ENCODE data around the gene ELF5.

Gene ELF5

DNA sequence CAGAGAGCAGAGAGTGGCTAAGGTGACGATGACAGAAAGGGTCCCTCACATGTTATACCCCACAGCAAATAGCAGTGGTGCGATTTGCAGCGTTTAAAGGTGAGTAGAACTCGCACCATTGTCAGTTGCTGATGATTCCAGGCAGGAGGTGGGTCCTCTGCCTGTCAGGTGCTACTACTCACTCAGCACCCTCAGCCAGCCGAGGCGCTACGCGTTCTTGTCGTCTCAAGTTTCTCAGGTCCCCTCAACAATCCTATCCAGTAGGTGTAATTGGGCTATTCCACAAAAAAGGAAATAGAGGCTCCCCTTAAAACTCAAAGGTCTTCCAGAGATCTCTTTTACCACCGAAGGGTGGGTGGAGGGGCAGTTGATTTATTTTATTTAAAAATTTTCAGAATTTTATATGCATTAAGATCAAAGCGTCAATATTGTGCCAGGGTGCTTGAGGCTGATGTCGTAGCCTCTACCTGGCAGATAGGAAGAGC lies 18.3 kb downstream of the ELF5 start:
- DNase-seq (ENCODE audit: low read depth, low spot score), result no peak
- no peak overlapping the region for H3K27ac ChIP-seq

DNA sequence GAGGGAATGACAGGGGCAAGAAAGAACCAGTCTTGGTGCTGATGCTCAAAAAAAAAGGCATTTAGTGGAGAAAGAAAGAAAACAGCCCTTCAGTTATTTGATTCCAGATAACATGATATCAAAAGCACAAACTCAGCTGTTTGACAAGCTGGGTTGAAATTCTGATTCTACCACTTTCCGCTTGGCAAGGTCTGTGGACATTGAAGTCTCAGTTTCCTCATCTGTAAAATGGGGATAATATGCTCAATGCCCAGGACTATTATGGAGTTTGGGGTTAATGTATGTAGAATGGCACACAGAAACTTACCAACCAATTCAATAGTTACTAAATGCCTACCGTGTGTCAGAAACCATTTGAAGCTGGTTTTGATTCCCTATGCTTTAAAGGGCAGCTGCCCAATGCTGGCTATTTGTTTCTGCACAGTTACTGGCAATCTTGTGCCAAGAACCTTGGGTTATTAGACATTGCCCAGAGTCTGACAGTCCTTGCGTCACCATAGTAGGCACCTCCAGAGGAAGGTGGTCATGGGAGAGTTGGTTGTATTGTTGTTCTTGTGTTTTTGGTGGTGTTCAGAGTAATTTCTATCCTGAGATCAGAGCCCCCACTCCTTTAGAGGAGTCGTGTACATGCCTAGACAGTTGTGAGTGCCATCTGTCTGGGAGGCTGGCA lies 19.5 kb downstream of the ELF5 start:
- DNase-seq (ENCODE audit: low read depth, low spot score), result no peak
- H3K27ac ChIP-seq, result no peak overlapping the region

DNA sequence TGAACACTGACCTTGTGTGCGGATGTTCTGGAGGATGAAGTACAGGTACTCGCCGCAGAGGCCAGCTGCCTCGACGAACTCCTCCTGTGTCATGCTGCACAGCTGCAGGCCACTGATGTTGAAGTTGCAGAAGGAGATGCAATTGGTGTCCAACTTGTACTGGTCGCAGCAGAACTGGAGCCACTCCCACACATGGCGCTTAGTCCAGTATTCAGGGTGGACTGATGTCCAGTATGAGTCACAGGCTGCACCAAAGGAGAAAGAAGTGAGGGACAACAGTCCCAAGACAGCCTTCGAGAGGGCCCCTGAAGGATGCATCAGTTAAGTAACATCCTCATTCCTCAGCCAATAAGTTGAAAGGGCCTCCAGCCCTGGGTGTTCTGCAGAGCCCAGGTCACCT lies 20.1 kb downstream of the ELF5 start:
- DNase-seq (ENCODE audit: low read depth, low spot score), result no peak

DNA sequence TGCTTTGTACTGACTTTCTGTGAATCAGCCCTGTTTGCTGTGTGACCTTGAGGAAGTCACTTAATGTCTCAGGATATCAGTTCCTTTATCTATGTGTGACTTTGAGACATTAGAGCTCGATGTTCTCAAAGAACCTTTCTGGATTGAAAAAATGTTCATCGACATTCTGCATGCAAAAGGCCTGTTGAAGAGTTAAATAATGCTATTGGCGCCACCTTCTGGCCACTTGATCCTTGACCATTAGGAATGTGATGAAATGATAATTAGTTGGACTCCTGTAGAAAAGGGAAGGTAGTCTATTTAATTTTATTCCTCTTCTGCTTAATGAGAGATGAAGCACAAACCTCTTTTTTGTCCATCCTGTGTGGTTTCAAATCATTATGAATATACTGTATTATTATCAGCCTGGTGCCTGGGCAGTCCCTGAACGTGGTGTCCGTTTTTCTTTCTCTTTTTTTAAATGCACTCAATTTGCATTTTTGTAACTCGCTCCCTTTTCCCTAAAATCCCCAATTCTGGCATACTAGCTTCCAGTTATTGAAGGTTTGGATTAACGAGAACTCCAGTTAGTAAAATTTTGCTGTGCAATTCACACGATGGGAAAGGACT lies 20.7 kb downstream of the ELF5 start:
- no peak for DNase-seq (ENCODE audit: low read depth, low spot score)
- no peak overlapping the region for H3K27ac ChIP-seq

More for the DNA sequence above, 20.1 kb downstream of the ELF5 start:
- H3K27ac ChIP-seq, result no peak overlapping the region

DNA sequence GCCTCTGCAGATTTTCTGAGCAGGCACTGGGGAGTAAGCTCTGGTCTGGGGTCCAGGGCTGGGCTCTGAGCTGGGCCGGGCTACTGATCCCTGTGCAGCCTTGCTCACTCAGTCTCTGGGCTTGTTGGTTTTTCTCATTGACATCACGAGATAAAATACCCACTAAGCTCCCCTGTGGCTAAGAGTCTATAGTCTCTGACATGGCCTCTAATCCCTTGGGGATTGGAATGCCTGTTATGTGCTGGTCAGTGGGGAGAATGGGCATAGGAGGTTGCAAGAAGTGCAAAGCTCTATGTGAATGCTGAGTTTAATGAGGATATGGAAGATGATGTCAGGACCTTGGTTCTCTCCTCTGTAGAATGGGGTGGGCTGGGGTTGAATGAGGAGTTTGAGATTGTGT lies 23.3 kb downstream of the ELF5 start:
- H3K27ac ChIP-seq, result no peak overlapping the region
- no peak for DNase-seq (ENCODE audit: low read depth, low spot score)

DNA sequence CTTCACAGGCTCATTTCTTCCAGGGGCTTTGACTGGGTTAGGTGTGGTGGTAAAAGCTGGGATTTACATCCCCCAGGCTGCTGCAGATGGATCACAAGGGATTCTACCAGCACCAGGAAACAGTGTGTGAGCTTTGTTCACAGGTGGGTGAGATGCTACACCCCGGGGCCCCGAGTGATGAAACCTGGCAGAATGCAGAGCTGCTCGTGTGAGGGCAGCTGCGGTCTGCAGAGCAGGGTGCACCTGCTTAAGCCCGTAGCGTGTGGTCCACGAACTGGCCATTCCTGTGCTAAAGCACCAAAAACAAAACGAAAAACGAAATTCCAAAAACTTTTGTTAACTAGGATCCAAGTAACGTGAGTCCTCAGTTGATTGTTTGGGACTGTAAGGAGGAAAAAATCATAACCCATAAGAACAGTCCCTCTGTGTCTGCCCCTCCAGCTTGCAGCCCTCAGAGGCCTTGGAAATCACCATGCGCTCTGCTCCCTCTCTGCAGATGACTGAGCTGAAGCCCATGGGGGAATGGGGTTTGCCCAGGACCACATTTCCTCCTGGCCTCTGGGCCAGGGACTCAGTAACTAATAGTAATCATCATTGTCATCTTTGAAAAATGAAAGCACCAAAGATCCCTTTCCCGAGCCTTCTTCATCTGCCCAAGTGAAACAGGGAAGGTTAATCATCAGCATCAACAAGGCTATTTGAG lies 24.6 kb downstream of the ELF5 start:
- H3K27ac ChIP-seq, result no peak overlapping the region
- DNase-seq (ENCODE audit: low read depth, low spot score), result no peak

DNA sequence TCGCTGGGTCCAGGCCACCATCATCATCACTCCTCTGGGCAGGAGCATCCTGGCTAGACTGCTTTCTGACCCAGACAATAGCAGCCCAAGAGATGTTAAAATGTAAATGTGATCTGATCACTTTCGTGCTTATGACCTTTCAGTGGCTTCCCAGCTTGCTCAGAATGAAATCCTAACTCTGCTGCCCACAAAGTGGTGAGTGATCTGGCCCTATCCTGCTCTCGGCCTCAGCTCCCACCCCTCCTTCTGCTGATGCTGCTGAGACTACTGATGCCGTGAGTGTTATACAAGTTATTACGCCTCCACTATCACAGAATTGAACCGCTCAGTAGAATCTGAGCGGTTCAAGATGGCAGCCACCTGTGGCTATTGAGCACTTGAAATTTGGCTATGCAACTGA lies 26.2 kb downstream of the ELF5 start:
- DNase-seq (ENCODE audit: low read depth, low spot score), result no peak
- no peak overlapping the region for H3K27ac ChIP-seq

DNA sequence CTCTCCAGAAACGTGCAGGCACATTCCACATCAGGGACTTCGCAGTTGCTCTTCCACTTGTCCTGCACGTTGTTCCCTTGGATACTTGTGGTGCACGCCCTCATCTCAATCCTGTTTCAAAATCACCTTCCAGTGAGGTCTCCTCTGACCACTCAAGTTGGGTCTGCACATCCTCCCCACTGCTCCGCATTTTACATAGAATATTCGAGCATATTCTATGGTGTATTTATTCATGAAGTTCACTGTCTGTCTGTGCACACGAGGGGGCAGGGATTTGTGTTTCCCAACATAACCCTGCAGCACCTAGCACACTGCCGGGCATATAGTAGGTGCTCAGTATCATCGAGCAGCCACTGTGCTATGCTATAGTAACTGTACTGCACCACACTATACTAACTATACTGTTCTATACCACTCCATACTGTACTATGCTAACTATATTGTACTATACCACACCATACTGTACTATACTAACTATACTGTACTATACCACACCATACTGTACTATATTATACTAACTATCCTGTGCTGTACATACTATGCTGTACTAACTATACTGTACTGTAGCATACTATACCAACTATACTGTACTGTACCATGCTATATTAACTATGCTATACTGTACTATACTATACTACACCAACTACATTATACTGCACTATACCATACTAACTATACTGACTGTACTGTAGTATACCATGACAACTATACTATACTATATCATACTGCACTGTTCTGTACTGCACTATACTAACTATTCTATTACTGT lies 30.3 kb downstream of the ELF5 start:
- no peak overlapping the region for H3K27ac ChIP-seq
- no peak for DNase-seq (ENCODE audit: low read depth, low spot score)

DNA sequence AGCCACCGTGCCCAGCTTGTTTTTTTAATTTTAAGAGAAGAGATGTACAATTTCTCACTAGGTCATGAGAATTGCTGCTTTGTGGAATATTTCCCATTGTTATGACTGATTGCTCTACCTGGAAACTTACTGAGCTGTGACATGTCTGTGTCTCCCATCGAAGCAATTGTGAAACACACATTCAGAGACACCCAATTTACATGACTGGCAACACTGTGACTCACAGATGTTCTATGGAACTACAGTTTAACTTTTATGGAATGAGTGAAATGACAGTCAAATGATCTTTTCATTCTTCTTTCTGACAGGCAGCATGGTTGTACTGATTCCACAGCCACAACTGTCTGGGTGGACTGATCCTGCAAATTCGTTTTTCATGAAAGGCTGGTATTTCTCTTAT lies 32.3 kb downstream of the ELF5 start:
- H3K27ac ChIP-seq, result no peak overlapping the region
- DNase-seq (ENCODE audit: low read depth, low spot score), result peak; percentile 31

DNA sequence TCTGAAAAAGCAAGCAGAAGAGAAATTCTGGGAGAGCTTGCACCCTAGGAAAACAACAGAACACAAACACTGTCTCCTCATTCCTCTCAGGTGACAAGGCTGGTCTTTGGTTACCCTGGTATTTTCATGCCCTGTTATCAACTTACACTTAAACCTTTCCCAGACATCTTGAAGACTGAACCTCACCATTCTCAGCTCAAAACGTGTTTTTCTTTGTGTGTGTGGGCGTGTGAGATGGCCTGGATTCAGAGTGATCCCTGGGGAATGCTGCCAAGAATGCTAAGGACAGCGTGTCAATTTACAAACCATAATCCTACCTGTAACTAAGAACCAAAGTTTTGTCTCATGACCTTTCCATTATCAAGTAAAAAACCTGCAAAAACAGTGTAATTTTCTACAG lies 33.3 kb downstream of the ELF5 start:
- DNase-seq (ENCODE audit: low read depth, low spot score), result no peak

DNA sequence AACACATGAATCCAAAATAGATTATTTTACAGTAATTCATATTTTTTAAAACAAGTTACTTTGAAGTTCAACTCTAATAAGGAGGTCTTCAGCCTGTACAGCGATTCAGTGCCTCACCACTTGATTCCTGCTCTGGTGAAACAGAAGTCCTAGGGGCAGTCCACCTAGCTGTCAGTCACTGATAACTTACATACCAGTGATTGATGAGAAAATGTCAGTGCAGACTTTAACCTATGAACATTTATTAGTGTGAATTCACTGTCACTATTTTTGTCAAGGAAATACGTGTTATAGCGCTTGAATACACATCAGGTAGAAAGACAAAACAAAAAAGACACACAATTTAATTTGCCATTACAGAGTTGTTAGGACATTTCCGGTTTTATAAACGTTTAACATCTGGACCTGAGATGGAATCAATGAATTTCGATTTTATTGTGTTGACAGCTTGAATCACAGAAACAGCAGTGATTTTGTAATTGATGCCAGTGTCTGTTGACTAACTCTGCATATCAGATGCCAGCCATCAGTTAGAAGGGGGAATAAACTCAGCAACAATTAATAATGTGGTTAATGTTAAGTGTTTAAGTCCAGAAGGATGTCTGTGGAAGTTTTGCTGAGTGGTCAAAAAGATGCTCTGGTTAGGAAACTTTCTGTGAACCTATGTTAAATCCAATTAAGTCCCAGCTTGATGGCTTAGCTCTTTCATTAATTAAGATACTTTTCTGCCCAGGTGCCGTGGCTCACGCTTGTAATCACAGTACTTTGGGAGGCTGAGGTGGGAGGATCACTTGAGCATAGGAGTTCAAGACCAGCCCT lies 34.5 kb downstream of the ELF5 start:
- DNase-seq (ENCODE audit: low read depth, low spot score), result no peak
- no peak overlapping the region for H3K27ac ChIP-seq

More for the DNA sequence above, 33.3 kb downstream of the ELF5 start:
- no peak overlapping the region for H3K27ac ChIP-seq

DNA sequence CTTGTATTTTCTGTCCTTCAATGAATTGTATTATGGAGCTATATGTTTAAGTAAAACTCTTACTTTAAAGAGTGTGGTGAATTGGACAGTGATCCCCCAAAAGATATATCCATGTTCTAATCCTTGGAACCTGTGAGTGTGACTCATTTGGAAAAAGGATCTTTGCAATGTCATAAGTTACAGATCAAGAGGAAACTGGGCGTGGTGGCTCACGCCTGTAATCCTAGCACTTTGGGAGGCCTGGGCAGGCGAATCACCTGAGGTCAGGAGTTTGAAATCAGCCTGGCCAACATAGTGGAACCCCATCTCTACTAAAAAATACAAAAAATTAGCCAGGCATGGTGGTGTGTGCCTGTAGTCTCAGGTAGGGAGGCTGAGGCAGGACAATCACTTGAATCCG lies 36.7 kb downstream of the ELF5 start:
- no peak for DNase-seq (ENCODE audit: low read depth, low spot score)
- H3K27ac ChIP-seq, result no peak overlapping the region

DNA sequence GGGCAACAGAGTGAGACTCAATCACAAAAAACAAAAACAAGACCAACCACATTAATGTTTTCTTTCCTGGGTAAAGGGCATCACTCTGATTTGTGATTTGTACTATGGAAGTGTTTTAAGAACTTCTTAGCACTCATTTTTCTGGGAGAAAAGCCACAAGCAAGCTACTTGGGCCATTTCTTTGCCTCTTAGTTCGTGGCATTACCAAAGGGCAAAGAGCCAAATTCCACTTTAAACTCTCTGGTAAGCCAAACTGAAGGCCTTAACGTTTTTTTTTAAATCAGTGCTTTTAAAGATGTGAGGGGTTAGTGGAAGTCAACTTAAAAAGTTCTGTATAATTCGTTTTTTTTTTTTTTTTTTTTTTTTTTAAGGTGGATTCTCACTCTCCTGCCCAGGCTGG lies 37.9 kb downstream of the ELF5 start:
- DNase-seq (ENCODE audit: low read depth, low spot score), result no peak
- no peak overlapping the region for H3K27ac ChIP-seq

DNA sequence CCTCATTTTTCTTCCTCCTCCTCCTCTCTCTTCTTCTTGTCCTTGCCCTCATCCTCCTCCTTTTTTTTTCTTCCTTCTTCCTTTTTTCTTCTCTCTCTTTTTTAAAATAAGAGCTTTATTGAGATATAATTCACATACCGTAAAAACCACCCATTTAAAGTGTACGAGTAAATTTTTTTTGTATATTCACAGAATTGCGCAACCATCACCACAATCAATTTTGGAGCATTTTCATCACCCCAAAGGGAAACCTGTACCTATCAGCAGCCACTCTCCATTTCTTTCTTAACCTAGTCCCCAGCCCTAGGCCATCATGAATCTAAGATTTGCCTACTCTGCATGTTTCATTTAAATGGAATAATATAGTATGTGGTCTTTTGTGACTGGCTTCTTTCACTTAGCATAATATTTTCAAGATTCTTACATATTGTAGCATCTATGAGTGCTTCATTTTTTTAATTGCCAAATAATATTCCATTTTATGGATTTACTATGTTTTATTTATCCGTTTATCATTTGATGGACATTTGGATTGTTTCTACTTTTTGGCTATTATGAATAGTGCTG lies 39.9 kb downstream of the ELF5 start:
- H3K27ac ChIP-seq, result no peak overlapping the region
- no peak for DNase-seq (ENCODE audit: low read depth, low spot score)

DNA sequence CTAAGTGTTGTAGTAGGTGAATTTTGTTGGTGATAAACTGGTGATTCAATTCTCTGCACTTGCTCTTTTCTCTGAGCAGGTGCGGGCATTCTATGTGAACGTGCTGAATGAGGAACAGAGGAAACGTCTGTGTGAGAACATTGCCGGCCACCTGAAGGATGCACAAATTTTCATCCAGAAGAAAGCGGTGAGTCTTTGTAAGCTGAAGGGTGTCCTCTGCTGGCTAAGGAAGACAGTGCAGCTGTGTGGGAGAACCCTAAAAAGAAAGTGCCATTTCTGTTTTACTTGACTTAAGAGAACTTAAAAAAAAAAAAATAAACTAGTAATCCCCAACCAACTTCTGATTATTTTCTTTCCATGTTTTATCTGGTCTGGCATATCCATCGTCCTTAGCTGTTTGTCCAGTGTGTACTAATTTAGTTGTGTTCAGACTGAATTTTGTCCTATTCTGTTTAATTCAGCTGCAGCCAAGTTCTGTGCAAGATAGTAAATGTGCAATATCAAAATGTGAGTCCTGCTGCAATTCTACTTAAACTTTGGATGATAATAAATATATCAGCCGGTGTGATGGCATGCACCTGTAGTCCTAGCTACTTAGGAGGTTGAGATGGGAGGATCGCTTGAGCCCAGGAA lies 45.3 kb downstream of the ELF5 start:
- no peak overlapping the region for H3K27ac ChIP-seq
- DNase-seq (ENCODE audit: low read depth, low spot score), result no peak

DNA sequence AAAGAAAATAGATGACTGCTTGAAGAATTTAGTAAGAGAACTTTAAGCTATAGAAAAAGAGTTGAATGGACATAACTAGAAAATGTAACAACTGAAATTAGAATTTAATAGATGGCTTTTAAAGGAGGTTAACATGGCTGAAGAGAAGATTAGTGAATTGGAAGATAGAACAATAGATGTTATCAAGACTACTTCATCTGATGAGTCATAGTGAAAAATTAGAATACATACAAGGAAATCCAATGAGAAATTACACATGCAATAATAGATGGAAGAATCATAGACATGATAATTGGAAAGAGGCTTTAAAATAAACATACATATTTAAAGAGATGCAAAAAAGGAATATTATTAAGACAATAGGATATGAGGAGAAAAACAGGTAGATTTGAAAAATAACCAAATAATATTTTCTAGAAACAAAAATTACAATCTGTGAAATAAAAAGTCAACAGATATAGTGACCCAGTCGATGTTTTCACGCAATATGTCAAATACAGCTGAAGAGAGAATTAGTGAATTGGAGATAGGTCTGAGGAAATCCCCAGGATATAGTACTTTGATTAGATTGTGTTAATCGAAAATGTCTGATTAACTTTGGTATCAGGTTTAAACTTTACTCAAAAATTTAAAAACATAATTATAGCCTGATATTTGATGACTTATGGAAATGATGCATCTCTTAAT lies 46.6 kb downstream of the ELF5 start:
- no peak overlapping the region for H3K27ac ChIP-seq
- no peak for DNase-seq (ENCODE audit: low read depth, low spot score)

DNA sequence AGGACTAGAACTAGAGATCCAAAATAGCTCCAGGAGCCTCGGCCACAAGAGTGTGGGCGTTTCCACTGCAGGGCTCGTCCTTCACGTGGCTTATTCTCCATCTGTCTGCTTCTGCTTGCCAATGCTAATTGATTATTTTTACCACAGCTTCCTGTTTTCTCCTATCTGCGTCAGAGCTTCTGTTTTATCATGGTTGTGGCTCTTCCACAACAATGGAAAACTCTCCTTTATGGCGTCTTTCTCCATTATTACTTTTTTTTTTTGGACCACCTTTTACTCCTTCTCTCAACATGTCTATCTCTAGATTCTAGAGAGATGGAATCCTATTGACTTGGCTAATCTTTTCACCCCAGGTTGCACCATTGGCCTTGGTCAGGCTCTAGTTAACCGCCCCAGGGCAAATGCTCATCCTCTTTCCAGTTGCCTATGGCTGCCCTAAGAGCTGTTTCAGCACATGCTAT lies 49.0 kb downstream of the ELF5 start:
- no peak overlapping the region for H3K27ac ChIP-seq

DNA sequence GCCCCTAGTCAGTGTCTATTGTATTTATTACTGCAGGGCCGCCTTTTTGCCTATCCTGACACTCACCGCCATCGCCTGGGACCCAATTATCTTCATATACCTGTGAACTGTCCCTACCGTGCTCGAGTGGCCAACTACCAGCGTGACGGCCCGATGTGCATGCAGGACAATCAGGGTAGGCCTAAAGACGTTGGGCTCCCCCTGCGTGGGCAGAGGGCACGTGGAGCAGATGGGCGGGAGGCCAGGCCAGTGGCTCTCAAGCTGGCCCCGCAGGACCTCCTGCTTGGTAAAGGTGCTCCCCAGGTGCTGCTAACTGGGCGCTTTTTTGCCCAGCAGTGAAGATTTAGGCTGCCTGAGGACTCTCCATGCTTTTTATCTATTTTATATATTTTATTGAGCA lies 52.4 kb downstream of the ELF5 start:
- DNase-seq (ENCODE audit: low read depth, low spot score), result no peak
- no peak overlapping the region for H3K27ac ChIP-seq

More for the DNA sequence above, 49.0 kb downstream of the ELF5 start:
- DNase-seq (ENCODE audit: low read depth, low spot score), result no peak

DNA sequence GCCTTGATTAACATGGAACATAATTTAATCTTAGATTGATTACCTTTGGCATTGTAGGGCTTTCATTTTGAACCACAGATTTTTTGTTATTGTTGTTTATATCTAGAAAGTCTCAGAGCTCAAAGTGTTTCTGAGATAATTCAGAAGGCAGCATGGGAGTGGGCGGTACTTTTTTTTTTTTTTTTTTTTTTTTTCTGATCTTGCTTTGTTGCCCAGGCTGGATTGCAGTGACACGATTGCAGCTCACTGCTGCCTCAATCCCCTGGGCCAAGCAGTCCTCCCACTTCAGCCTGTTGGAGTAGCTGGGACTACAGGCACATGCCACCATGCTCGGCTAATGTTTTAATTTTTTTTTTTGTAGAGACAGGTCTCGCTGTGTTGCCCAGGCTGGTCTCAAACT lies 53.3 kb downstream of the ELF5 start:
- H3K27ac ChIP-seq, result no peak overlapping the region
- no peak for DNase-seq (ENCODE audit: low read depth, low spot score)

All from epithelial cell of prostate (primary cell).